ENCODE results near the gene HPS4.

HPS4 gene

DNA sequence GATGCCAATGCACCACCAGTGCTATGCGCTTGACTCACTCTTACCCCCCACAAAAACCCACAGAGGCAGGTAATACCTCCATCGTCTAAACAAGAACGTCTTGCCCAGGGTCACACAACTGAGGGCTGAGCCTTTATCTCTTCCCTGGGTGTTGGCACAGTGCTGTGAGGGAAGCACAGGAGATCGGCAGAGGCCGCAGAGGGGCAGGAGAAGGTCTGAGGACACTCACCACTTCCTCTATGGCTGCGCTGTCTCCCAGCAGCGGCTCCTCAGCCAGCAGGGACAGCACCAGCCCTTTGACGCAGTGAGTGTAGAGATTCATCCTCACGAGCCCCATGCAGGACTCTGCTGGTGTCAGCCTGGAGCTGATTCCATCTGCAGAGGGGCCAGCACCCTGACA is 19.9 kb downstream of the HPS4 start:
- no peak for DNase-seq

DNA sequence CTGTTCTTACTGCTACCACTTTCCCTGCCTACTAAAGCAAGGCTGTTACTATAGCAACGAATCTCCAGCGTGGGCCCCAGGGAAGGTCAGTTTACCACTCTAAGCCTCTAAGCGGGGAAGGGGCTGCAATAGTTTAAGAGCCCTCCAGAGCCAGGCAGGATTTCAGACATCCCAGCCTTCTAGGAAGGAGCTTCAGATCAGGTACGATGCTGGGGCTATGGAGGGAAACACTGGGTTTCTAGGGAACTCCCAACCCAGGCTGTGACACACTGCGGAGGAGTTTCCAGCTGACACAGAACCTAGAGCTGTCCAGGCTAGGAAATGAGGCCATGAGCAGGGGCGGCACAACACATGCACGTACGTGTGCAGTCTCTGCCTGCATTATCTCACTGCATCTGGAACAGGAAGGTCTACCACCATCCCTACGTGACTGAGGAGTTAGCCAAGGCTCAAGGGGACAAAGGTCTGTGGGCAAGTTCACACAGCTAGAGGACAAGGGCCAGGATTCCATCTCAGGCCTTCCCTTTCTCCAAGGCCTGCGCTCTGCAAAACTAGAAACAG is 20.4 kb downstream of the HPS4 start:
- DNase-seq, result no peak

DNA sequence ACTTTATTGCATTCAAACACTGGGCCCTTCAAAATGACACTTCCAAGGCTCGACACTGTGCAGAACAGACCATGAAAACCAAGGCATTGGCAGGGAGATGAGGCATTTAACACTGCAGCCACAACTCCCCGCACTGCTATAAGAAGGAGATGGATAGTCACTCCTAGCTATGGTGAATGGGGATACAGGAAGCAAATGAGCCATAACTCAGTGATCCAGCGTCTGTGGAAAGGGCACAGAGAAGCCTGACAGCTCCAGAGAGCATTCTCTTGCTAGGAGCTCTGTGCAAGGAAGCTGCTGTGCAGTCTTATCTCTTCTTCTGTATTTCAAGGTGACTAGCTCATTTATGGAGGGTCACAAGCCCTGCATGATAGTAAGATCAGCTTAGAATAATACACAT is 20.9 kb downstream of the HPS4 start:
- no peak for DNase-seq

DNA sequence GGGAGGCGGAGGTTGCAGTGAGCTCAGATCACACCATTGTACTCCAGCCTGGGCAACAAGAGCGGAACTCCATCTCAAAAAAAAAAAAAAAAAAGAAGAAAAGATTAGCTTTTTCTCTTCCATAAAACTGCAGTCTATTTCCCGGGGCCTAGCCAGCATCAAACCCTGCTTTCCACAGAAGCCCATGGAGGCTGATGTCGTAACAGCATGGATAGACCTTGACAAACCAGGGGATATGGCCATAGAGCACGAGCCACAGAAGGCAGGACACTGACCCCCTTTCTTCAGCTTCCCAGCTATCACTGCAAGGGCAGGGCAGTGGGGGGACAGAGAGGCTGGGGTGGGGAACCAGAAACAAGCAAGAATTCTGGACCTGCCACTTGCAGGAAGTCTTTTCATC is 21.5 kb downstream of the HPS4 start:
- no peak for DNase-seq

DNA sequence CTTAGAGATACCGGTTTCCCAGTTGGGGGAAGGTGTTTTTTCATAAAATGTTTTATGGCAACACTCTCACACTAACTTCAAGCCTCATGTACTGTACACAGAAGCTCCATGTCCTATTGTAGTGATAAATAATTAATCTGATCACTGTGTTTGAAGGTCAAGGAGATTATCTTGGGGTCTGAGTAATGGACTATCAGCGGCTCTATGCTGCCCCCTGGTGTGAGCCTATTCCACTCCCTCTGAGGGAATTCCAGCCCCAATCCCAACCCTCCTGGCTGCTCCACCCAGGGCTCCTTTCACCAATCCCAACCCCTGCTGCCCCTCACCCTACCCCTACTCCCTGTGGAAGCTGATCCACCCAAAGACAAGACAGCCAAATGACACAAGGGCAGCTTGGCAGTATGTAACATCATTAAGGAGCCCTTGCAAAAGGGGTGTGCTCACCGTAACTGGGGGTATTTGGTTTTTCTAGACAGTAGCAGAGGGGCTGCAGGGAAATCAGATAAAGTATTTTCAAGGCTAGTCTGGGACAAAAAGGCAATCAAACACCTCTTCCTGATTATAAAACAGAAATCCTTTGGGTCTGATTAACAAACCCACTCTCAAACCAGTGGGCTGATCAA is 22.3 kb downstream of the HPS4 start:
- DNase-seq, result peak; percentile 8 to 9

DNA sequence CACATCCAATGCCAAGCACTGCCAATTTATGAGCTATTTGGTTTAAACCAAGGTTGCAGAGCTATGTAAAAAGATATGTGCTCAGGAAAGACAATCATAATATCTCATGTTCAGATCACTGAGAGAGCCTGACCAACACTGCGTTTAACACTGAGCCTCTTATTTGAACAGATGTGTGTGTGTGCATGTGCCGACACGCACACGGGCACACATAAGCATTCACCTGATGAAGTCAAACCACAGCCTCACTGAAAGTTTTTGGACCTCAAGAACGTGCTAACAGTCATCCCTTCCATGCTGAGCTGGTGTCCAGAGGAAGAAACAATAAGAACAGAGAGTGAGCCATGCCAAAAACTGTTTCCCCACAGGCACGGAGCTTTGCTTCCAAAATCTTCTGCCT is 23.4 kb downstream of the HPS4 start:
- no peak for DNase-seq

DNA sequence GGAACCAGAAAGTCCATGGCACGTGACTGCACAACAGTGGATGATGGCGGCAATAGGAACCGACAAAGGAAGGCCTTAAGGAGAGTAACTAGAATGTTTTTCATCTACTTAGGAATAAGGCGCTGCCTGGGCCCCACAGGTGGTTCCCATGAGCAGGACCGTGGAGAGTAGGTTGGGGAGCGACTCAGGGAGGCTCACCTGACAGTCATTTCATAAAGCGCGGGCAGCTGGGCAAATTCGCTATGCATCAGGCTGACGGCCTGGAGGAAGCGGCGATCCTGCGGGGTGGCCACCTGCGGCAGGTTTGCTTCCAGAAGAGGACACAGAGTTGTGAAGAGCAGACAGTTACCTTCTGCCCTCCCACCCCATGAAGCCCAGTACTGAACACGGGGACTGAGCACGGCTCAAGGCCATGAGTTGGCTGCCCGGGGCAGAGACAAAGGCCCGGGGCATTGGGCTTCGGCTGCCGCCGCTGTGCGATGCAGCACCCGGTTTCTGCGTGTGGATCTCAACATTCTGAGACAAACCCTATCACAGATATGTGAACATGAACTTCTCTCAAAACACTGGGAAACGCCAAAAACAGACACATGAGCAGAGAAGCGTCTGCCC is 25.8 kb downstream of the HPS4 start:
- DNase-seq, result no peak

DNA sequence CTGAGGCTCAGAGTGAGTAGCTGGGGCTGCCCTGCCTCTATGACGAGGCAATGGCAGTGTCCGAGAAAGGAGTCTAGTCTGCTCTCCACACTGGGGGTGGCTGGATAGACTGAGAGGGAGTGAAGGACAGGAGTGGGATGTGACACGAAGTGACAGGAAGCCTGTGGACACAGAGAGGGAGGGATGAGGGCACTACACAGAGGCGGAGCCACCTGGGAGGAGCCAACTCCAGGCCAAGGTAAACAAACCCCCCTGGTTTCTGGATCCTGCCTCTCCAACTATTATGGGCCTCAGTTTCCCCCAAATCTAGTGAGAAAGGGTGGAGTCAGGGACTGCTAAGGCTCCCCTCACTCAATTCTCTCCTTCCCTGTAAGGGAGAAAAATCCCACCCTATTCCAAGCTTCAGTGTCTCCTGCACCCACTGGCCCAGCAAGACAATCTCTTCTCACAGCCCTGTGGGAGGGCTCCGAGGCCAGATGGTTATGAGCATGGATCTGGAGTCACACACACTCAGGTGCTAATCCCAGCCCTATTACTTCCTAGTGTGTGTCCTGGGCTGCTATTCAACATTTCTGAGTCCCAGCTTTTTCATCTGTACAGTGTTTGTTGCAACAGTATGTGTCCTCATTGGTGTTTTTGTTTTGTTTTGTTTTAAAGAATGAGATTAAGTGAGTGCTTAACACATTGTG is 29.6 kb downstream of the HPS4 start:
- no peak for DNase-seq

DNA sequence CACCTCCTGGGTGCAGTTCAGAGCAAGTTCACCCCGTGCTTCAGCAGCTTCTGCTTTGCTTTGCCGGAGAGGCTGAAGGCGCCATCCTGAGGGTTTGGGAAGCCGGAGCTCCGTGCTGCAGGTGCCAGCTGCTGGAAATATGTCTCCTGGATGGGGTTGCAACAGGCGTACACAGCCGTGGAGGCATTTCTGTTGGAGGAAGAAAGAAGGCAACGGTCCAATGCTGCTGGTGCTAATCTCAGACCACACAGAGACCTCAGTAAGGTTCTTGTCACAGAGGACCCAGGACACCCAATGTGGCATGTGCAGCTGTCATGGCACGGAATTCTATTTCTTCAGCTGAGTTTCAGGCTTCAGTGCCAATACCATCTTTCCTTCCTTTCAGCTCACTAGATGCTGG is 30.4 kb downstream of the HPS4 start:
- DNase-seq, result no peak

DNA sequence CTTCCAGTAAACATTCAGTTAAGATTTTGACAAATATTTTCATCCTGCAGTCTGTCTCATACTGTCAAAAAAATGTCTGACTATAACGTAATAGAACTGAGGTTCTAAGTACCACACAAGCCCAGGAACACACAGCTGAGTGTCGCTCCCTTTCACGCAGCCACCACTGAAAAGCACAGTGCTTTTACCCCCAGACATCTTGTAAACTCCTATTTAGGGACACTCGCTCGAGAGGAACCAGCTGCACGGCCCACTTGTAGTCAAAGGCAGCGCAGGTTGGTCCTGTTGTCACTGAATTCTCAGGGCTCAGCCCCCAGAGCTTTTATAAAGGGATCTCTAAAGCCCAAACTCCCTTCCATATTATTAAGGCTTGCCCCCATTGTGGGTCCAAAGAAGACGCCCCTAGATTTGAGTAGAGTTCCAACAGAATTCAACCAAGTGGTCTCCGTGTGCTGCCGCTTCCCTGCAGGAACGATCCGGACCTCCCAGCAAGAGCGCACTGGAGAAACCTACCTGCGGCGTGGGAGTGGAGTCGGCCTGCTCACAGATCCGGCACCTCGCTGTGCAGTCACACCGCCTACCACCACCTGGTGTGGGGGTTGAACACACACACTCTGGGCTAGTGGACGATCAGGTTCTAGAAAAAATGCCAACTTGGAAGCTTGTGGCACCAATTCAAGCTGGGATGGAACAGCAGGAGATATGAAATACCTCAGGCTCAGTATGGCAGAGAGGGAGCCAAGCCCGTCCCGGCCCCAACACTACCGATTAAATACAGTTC is 31.2 kb downstream of the HPS4 start:
- DNase-seq, result no peak

DNA sequence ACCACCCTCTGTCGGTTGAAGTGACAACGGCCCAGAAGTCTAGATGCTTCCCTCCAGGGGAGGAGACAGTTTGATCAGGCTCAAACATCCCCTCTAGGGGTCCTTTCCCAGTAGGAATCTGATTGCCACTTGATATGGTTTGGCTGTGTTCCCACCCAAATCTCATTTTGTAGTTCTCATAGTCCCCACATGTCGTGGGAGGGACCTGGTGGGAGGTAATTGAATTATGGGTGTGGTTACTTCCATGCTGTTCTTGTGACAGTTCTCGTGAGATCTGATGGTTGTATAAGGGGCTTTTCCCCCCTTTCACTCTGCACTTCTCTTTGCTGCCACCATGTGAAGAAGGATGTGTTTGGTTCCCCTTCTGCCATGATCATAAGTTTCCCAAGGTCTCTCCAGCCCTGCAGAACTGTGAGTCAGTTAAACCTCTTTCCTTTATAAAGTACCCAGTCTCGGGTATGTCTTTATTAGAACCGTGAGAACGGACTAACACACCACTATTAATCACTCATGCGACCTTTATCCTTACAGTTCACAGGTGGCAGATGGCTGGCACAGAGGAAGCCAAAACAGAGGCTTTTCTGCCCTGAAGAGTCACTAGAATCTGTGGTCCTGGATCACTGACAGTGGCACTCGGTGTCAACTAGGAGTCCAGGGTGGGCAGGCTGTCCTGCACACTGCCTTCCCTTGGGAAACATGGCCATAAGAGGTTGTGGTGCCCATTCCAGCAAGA is 33.0 kb downstream of the HPS4 start:
- no peak for DNase-seq

DNA sequence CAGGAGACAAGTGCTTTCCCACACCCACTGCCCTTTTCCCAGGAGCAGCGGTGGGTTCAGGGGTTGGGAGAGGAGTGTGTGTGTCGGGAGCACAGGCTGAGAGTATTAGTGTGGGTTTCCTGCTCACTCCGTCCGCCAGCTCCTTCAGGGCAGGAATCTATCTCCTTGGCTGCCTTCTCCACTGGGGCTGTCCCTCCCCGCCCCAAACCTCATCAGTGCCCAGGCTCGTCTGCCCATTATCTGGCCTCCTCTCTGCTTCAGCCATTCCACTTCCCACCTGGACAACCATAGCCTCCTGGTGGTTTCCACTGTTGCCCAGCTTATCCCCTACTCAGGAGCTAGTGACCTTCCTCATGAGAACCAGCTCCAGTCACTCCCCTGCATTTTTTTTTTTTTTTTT is 34.6 kb downstream of the HPS4 start:
- DNase-seq, result no peak

DNA sequence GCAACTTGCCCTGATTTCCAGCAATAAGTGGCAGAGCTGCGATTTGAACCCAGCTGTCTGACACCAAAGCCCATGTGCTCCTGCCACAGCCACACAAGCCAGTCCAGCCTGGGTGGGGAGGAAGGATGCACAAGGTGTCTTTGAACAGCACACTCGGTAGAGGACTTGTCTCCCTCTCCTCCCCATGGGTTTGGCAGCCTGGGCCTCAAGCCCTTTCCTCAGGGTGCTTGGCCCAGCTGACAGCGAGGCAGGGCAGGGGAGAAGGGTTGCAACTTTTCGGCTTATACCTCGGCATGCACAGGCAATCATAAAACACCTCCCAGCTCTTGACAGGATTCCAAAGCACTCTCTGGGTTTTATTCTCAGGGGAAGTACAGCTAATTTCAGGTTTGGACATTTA is 35.2 kb downstream of the HPS4 start:
- no peak for DNase-seq

DNA sequence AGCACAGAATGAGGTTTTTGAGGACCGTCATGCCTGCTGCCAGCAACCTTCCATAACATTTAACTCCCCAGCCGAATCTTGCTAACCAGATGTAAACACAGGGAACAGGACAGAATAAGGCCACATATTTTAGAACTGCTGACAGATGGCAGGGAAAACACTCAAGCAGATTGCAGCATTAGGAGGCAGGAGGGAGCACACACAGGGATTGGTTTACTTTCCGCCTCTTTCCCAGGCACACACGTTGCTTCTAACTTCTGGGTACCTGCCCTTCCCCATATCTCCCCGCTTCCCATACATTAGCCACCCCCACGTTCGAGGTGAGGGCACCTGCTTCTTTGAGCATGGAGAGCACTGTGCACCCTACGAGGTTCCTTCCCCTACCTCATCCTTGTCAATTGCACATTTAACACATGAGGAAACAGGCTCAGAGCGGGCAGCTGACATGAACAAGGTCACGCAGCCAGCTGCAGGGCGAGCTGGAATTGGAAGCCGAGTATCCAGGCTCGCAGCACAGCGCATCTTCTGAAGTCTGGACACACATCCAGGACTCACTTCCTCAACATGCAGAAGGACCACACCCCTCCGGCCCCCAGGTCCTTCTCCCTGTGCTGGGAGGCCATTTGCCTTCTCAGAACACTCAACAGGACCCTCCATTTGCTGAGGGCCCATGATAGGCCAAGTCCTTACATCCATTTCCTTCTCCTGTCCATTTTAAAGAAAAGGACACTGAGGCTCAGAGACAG is 35.8 kb downstream of the HPS4 start:
- no peak for DNase-seq

DNA sequence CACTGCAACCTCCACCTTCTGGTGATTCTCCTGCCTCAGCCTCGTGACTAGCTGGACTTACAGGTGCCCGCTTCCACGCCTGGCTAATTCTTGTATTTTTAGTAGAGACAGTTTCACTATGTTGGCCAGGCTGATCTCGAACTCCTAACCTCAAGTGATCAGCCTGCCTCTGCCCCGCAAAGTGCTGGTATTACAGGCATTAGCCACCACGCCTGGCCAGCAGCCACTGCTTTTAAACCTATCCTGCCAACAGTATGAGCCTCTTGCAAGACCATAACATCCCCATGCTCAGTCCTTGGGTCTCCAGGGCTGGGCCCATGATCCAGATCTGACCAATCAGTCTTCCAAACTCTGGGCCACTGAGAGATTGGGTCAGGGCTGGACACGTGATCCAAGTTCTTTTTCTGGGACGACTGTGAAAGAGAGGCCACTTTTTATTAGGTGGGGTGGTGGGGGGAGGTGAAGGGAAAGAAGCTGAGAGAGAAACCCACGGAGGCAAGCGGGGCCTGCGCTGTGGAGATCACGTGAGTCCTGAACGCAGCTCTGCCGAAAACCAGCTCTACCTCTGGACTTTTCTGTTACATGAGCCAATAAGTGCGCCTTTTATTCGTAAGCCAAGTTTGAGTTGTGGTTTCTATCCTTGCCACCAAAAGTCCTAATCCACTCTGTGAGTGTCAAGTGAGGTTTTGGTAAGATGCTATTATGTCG is 36.6 kb downstream of the HPS4 start:
- no peak for DNase-seq

DNA sequence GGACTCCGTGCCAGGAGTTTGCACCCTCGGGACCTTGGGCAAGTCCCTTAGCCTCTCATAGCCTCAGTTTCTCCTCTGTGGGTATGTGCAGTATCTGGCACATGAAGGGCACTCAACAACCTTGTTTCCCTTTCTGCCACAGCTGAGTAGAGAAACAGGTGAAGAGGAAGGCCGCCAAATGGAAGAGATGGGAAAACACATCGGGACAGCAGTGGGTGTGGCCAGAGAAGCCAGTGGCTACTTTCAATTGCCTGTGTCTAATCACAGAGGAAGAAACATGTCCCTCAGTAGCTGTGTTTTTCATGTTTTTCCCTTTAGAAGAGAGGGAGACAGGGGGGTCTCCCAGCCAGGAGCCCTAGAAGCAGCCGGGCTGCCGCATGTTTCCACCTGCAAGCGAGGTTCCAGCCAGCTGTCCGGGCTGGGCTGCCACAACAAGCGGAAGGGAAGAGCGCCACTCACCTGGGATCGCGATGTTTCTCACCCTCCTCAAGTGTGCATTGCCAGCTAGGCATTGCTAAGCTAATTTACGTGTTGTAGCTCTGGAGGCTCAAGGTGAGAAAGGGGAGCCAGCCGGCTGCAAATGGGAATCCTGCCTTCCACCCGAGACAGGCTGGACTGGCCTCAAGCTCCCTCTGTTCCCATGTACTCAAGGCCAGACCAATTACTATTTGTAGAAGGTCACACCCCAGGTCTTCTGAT is 37.9 kb downstream of the HPS4 start:
- DNase-seq, result no peak

DNA sequence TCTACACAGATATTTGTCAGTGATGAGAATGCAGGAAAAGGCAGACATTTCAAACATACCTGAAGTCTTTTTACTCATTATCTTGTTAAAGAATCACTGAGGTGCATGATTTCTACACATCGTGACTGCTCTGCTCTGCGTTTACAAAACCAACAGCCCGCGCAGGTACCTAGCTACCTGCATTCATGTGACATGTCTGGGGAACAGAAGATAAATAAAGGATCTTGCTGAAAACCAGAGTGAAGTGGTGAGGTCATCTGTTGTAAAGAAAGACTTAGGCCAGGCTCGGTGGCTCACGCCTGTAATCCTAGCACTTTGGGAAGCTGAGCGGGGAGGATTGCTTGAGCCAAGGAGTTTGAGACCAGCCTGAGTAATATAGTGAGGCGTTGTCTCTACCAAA is 38.8 kb downstream of the HPS4 start:
- no peak for DNase-seq

DNA sequence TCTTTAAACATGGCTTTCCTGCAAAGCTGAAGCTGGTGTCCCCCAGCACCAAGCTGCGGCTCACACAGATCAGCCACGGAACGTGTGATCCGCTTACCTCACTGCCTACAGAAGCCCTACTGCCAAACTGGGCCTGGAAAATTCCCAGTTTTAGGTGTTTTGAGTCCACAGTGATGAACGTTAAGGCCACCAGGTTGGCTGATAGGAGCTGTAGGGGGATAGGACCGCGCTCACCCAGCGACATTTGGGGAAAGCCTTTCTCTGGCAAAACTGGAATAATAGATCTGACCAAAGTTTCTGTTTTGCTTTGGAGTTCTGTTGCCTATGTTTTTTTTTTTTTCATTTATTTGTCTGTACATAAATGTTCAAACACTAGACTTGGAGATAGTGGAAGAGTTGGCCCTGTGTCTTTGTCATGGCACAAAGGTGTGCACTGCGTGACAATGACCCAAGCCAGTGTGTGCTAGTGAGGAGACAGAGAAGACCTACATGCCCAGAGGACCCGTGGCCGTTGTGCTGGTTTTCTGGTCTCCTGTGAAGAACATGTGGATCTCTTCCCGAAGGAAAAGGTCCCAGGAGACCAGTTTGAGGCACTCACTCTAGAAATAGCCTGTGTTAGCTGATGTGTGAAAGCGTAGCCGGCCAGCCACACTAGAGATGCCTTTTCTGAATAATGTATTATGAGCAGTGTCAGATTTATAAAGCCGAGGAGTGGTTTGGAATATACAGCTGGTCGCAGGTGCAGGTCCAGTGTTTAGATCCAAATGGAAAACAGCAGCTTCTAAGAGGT is 39.5 kb downstream of the HPS4 start:
- DNase-seq, result no peak

DNA sequence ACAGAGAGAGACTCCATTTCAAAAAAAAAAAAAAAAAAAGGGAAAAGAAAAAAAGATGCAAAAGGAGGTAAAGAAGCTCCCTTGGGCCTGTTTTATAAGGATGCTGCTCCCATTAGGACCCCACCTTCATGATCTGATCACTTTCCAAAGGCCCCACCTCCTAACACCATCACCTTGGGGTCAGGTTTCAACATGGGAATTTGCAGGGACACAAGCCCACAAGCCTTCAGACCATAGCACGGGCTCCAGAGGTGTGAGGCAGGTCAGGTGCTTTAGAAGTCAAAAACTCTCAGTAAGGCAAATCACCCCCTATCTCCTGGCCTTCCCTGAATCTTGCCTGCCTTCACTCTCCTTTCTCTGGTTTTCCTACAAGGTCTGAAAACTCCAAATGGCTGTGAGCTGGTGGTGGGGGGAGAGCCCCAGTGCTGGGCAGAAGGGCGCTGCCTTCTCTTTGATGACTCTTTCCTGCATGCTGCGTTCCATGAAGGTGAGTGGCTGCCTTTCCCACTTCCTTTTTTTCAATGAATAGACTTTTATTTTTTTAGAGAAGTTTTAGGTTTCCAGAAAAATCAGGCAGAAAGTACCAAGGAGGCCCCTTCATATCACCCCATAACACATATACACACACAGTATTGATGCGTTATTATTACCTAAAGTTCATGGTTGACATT is 41.4 kb downstream of the HPS4 start:
- no peak for DNase-seq

All from NCI-H2081 (cell line).